HL-60 (cell line): ENCODE measurements around the gene KMT2E.

Experiments used
- GABPA ChIP-seq: IDR thresholded peaks from 2 replicates; pipeline ENCODE4 v1.6.1; 2012; ENCODE audit warnings: low read depth
- POLR2AphosphoS5 ChIP-seq: IDR thresholded peaks from 2 replicates; pipeline ENCODE4 v1.6.1; 2012; ENCODE audit warnings: low read depth
- REST ChIP-seq: IDR thresholded peaks from 2 replicates; pipeline ENCODE4 v1.6.1; 2012; ENCODE audit warnings: low read depth; ENCODE audit not compliant: insufficient replicate concordance
- TF ChIP-seq, protein P1 (sequence below): IDR thresholded peaks from one replicate; pipeline ENCODE4 v1.5.1; 2011; ENCODE audit warnings: low read length, control low read depth, inconsistent platforms; ENCODE audit not compliant: insufficient read depth

DNA sequence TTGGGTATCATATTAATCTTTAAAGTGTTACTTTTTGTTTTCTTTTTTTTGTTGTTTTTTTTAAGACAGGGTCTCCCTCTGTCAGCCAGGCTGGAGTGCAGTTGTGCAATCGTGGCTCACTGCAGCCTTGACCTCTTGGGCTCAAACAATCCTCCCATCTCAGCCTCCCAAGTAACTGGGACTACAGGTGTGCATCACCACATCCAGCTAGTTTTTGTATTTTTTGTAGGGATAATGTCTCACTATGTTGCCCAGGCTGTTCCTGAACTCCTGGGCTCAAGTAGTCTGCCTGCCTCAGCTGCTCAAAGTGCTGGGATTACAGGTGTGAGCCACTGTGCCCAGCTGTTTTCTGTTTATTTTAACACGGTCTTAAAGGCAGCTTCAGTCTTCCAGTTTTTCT, 23.3 kb downstream of the KMT2E start:
- TF ChIP-seq, protein P1, sequence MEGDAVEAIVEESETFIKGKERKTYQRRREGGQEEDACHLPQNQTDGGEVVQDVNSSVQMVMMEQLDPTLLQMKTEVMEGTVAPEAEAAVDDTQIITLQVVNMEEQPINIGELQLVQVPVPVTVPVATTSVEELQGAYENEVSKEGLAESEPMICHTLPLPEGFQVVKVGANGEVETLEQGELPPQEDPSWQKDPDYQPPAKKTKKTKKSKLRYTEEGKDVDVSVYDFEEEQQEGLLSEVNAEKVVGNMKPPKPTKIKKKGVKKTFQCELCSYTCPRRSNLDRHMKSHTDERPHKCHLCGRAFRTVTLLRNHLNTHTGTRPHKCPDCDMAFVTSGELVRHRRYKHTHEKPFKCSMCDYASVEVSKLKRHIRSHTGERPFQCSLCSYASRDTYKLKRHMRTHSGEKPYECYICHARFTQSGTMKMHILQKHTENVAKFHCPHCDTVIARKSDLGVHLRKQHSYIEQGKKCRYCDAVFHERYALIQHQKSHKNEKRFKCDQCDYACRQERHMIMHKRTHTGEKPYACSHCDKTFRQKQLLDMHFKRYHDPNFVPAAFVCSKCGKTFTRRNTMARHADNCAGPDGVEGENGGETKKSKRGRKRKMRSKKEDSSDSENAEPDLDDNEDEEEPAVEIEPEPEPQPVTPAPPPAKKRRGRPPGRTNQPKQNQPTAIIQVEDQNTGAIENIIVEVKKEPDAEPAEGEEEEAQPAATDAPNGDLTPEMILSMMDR: no peak
- no peak for TF ChIP-seq POLR2AphosphoS5
- no peak for TF ChIP-seq GABPA
- TF ChIP-seq REST: no peak
